T-helper 1 cell treated with Interleukin-12 subunit alpha and Interleukin-12 subunit beta and Interleukin-4 antibody, amounts not matched to agents 30 ng/mL and 1 ng/mL, for 36 hours (primary cell): ENCODE data around the gene NT5M. TPM values are rescaled to one million over a fixed set of nuclear protein-coding genes. Genes with fewer than 3 reads are reported as not detected.

Source experiments
- intact Hi-C: fragments of 100-400 bp; cut with micrococcal nuclease; formaldehyde crosslinking; loops from one replicate; pipeline ENCODE4 v1.15.1; 2024
- total RNA-seq: library from RNA; stranded (reverse); gene quantifications from 2 replicates; pipeline ENCODE4 v1.2.3, GENCODE V29; 2022

Gene NT5M
- total RNA-seq, 1 donor from 2014 or later: 3.5 TPM

DNA sequence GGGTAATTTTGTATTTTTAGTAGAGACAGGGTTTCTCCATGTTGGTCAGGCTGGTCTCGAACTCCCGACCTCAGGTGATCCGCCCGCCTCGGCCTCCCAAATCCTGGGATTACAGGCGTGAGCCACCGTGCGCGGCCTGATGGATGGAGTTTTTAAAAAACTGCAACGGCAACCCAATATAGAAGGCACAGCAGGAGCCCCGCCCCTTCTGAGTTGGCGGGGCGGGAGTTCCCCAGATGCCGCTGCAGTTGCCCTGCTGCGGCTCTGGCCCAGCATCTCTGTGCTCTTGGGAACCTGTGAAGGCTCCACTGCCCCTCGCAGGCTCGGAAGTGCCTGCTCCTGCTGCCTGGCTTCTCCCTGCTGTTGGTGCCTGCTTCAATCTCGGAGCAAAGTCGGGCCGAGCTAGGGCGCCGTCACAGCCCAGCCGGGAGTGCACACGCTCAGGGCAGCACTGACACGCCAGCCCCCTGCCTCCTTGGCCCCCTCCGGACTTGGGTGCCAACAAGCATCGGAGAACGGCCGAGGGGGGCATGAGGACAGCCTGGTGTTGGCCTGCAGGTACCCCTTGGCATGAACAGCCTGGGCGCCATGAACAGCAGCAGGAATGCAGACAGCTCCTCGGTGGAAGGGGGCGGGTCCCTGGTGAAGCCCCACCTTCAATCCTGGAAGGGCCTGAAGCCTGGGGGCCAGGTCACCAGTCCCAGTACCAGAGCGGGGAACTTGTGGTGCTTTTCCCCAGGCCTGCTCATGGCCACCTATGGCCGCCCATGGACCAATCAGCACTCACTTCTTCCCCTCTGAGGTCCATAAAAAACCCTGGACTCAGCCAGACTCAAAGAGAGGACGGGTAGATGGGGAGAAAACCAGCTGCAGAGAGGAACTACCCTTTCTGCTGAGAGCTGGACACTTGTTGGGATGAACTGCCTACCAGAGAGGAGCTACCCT lies 2.3 kb upstream of the NT5M start:
- intact Hi-C loops: loop anchor here (10.0 kb wide), 2 partner anchors 454 to 734 kb away; partner anchors contain the start of genes ATPAF2 and GID4

DNA sequence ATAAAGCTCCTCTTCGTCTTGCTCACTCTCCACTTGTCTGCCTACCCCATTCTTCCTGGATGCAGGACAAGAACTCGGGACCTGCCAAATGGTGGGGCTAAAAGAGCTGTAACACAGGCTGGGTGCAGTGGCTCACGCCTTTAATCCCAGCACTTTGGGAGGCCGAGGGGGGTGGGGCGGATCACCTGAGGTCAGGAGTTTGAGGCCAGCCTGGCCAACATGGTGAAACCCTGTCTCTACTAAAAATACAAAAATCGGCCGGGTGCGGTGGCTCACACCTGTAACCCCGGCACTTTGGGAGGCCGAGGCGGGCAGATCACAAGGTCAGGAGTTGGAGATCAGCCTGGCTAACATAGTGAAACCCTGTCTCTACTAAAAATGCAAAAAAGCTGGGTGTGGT lies 1.5 kb upstream of the NT5M start:
- intact Hi-C loops: loop anchor here (10.0 kb wide), 2 partner anchors 453 to 733 kb away; partner anchors contain the start of genes ATPAF2 and GID4

DNA sequence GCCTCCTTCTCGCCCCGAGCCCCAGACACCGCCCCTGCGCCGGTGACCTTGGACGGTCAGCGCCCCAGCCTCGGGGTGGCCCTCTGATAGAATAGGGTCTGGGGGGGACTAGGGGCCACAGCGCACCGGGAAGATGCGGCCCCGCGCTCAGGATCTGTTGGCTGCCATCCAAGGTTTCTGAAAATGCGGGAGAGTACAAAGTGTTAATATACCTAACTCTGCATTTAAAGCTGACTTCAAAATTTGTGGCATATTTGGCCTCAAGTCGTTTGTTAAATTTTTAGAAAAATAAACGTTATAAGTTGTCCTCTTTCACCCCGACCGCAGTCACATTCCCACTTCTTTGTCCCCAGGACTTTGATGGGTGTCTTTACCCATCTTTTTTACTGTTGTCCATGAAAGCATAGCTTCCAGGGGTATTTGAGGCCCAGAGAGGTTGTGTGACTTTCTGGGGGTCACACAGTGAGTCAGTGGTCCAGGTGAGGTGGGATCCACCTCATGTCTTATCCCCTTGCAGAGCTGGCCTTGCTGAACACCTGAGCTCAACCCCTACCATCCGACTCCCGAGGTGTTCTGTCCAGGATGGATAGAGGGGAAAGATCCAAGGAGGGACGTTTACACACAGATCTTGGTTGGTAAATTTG lies 796 bp downstream of the NT5M start:
- intact Hi-C loops: loop anchor here (1.0 to 10.0 kb wide), 3 partner anchors 23 to 731 kb away; partner anchors contain the start of genes ATPAF2, COPS3 and GID4

DNA sequence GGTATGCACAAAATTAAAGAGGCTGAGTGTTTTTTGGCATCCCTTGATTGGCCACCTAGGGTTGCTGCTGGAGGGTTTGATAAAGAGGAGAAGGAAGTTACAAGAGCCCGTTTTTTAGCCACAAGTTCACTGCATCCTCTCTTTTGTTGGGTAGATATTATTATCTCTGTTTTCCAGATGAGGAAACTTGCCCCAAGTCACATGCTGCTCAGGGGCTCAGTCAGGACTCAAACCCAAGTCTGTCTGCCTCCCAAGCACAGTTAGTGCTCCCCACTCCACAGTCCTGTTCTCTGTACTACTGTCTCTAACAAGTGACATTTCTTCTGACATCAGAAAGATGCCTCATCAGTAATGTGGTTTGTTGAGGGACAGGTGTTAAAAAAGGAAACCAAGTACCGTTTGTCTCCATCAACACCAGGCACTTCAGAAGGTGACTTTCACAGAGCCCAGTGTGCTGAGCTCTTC lies 1.4 kb downstream of the NT5M start:
- intact Hi-C loops: loop anchor here (10.0 kb wide), 2 partner anchors 450 to 730 kb away; partner anchors contain the start of genes ATPAF2 and GID4

DNA sequence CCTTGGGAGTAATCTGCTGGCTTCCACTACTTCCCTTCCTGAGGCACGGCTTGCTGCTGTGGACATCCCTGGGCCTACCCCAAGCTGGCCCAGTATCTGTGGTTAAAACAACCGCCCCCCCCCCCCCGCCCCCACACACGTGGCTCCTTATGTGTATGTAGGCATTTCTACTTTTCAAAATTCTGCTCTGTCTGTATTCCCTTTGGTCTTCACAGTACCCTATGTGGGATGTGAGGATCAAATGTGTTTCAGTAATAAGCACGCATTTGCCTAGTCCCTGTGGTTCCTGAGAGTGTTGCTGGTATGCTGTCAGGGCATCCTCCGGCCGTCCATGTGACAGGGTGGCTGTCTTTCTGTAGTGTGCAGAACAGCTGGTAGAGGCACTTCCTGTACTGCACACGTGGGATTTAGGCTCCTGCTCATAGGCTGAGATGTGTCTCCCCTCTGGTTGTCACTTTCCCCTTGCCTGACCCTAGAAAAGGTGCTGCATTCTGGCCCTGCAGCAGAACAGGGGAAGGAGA lies 2.2 kb downstream of the NT5M start:
- intact Hi-C loops: loop anchor here (1.0 to 10.0 kb wide), 8 partner anchors 8 to 729 kb away; partner anchors contain the start of genes ATPAF2, DRC3, FLCN and GID4

DNA sequence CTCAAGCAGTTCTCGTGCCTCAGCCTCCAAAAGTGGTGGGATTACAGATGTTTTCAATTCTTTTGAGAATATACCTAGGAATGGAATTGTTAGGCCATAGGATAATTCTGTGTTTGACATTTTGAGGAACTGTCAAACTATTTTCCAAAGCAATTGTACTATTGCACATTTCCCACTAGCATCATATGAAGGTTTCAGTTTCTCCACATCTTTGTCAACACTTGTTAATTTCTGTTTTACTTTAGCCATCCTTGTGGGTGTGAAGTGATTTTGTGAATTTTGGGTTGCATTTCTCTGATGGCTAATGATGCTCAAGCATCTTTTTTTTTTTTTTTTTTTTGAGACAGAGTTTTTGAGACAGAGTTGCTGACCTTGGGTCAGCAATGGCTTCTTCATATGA lies 6.2 kb downstream of the NT5M start:
- intact Hi-C loops: loop anchor here (10.0 kb wide), 2 partner anchors 445 to 725 kb away; partner anchors contain the start of genes ATPAF2 and GID4

DNA sequence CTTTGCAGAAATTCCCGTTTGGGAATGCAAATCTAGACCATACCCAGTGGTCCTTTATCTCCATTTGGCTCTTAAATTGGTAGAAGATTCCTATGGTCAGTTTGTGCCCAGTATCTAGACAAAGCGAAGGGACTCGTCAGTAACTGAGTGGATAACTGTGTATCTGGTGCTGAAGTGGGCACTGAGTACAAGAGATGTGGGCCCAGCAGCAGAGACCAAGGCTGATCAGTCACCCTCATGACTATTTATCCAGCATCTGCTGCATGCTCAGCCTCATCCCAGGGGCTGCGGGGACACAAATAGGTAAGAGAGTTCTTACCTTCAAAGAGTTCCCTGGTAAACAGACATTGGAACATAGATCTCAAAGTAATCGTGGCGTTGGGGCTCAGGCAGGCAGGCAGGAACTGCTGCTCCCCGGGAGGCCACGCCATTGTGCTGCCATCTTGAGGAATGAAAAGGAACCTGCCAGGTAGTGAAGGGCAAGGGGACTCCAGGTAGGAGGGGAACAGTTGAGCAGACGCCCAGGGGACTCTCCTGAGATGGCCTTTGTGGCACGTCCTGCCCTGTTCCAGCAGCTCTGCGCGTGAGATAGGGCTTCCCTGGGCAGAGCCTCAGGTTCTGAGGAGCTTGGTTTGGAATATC lies 10.3 kb downstream of the NT5M start:
- intact Hi-C loops: loop anchor here (1.0 to 5.0 kb wide), 6 partner anchors 8 to 391 kb away; partner anchors contain the start of gene FLCN

DNA sequence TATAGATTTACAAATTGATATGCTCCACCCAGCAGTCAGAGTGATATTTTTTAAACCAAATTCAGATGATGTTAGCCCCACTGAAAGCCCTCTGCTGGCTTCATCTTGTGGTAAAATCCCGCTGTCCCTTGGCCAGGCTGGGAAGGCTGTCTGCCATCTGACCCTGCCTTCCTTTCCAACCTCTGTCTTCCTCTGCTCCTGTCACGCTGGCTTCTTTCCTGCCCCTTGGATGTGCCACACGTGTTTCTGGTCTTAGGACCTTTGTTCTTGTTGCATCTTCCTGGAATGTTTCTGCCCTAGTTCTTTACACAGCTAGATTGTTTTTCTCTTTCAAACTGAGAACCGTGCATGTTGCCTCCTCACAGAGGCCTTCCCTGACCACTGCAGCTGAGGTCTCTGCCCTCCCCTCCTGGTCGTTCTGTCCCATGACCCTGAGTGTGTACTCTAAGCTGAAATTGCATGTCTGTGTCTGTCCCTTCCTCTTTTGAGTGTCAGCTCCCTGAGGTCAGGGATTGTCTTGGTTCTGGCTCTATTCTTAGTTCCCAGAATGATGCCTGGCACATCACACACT lies 11.4 kb downstream of the NT5M start:
- intact Hi-C loops: loop anchor here (5.0 kb wide), 1 partner anchor 392 kb away; no protein-coding TSS in a partner anchor

DNA sequence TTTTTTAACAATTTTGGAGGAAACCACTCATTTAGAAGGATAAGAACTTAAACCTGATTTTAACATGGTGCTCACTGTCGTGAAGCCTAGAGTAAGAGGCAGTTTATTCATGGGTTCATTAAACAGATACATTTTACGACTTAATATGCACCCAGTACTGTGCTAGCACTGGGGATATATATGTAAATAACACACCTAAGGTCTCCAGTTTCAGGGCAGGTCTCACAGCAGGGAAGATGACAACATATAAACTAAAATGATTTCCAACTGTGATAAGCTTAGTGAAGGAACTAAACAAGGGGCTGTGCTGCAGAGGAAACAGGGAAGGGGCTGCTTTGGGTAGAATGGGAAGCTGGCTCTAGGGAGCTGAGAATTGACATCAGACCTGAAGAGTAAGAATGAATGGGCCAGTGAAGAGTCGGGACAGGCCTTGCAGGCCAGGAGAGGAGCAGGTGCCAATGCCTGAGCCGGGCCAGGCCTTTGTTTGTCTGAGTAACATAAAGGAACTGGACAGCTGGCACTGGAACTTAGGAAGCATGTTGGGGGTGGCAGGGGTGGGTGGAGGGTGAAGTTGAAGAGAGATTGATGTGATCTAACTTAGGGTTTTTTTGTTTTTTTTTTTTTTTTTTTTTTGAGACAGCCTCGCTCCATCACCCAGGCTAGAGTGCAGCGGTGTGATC lies 12.1 kb downstream of the NT5M start:
- intact Hi-C loops: no loop called here

DNA sequence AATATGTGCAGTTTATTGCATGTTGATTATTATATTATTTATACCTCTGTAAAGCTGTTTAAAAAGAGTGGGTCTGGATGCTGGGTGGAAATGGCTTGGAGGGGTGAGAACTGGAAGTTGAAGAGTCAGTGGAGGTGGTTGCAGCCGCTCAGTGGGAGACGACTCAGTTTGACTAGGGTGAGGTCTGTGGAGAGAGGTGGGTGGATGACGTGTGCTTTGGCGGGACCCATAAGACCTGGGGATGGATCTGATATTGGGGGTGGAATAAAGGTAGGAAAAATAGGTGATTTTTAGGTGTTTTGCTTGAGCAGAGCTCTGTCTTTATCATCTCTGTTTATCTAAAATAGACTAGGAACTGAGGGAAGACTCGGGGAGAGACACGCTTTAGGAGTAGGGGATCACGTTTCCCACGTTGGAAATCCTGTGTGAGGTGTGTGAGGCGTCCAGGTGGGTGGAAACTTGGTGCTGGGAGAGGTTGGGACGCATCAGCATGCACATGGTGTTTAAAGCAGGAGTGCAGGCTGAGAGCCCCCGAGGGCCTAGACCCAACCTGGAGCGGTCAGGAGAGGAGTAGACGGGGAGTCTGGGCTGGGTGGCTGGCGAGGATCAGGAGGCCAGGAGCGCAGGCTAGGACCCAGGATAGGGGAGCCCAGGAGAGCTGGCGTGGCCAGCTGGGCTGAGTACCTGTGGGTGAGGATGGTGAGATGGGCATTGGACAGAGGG lies 17.2 kb downstream of the NT5M start:
- intact Hi-C loops: no loop called here

DNA sequence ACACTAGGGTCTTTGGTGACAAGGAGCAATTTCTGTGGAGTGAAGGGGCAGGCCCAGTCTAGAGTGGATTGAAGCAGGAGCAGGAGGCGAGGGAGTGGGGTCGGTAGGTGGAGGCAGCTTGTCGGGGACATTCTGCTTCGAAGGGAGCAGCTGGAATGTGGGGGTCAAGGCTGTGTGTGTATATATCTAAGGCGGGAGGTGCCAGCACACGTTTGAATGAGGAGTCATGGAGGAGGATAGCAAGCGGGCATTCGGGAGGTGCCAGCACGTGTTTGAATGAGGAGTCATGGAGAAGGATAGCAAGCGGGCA lies 17.7 kb downstream of the NT5M start:
- intact Hi-C loops: no loop called here

DNA sequence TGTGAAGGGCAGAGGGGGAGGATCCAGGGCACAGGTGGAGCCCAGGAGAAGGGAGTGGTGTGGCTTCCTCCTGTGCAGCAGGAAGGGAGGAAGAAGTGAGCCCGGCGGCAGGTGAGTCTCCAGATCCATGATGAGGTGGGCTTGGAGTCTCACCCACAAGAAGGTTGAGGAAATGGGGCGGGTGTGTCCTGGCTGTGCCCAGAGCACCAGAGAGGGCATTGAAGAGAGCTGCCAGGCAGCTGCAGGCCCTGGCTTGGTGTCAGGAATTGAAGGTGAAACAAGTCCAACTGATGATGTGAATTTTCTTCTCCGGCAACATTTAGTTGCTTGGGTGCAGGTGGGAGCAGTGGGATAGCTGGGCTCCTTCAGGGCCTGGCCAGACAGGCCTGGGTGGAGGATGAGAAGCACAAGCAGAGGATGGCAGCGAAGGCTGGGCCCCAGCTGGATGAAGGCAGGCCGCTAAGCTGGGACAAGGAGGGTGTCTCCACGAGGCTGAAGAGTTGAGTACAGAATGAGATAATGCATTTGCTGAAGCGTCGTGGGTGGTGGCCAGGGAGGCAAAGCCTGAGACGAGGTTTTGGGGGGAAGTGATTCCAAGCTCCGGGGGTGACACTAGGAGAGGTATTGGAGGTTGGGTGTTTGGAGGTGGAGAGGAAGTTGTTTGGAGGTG lies 18.3 kb downstream of the NT5M start:
- intact Hi-C loops: no loop called here

DNA sequence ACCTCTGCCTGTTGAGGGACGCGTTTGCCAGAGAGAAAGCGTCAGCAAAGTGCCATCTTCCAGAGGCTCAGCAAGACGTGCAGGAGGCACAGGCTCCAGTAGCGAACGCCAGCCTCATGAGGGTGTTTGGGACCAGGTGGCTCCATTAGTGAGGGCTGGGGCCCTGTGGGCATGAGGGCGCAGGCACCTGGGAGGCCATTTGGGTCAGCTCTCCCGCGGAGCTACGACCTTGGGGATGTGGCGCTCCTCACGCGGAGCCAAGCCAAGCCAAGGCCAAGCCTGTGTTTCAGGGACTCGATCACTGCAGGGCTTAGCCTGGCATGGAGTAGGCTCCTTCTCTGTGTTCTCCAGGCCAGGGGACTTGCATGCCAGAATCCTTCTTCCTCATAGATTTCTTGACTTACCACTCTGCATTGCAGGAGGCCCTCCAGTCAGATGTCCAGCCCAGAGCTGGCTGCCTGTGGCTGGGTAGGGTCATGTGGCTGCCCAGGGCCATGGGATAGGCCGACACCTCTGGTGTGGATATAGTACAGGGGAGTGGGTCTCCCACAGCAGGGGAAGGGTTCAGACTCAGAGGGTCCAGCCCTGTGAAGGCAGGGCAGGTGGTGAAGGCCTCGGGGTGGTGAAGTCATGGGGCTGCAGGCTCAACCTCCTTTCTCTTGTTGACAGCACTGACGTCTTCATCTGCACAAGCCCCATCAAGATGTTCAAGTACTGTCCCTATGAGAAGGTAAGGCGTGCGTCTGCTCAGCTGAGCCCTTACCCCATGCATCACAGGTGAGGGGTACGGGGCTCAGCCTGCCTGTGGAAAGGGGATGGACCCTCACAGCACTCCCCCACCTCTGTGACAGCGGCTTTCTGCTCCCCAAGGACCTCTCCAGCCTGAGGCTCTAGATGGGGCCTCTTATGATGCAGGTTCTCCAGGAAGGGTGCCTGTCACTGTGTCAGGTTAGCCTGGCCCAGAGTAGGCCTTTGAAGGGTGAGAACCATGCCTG lies 19.6 kb downstream of the NT5M start:
- intact Hi-C loops: no loop called here

DNA sequence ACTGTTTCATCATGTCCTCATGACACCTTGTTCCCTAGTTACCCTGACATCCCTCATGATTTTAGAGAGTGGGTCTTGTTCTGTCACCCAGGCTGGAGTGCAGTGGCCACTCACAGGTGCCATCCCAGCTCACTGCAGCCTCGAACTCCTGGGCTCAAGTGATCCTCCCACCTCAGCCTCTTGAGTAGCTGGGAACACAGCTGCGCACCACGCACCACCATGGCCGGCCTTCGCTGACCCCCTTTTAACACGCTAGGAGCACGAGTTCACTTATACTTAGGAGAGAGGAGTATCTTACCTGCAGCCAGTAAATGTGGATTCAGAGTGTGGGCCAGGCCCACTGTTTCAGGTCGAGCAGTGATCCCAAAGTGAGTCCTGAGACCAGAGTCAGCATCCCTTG lies 21.4 kb downstream of the NT5M start:
- intact Hi-C loops: no loop called here

DNA sequence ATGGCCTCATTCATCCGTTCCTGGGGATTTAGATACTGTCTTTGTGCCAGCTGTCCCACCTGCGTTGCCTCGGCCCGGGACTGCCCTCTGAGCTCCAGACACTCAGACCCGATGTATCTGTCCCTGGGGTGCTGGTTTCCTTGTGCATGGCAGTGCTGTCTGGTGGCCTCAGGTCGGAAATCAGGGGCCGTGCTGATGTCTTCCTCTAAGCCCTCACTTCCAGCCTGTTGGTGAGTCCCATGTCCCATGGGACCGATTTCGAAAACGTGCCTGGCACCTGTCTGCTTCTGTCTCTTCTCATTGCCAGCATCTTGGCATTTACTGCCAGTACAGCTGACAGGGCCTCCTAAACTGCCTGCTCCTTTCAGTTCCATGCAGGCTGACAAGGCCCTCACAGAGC lies 22.1 kb downstream of the NT5M start:
- intact Hi-C loops: no loop called here

DNA sequence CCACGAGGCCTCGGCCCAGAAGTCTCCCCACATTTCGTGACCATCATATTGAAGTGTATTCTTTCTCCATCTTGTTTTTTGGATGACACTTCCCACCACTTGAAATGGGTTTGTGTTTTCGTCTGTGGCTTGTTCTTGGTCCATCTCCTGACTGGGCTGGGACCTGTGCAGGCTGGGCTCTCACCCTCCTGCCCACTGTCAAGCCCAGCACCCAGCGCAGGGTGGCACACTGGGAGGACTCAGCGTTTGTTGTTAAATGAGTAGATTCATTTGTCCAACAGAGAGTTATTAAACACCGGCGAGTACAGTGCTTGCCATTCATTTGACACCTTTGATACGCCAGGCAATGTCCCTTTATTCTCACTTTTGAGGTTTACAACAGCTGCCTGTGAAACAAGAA lies 22.6 kb downstream of the NT5M start:
- intact Hi-C loops: no loop called here

DNA sequence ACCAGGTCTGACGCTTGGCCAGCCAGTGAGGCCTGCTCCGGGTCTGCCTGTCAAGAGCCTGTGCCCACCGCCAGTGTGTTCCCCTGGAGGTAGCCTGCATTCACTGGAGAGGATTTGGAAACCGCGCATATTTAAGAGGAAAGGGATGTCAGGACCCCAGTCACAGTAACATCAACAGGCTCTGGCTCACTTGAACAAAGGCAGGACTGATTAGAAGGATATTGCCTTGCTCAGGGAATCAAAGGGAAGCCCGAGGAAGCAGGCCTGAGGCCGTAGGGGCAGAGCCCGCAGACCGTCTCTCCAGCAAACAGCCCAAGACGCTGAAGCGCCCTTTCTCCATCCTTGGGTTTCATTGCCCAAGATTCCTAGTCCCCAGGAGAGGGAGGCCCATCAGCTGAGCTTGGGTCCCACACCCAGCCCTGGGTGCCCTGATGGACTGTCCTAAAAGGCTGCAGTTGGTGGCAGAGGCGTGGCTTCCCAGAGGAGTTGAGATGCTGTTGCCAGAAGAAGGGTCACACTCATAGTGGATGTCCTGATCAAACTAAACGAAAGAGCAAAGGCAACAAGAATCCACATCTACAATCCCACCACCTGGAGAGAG lies 23.2 kb downstream of the NT5M start:
- intact Hi-C loops: no loop called here
